Measurements from ENCODE around the gene SHISA8.

GRCh38 chr22:41873391-41873790 lies 41.5 kb downstream of the SHISA8 start:
- TF ChIP-seq EZH2 (IDR thresholded peaks at IDR 0.05; ENCODE audit: borderline replicate concordance, low read depth, low read length, severe bottlenecking): no peak
- TF ChIP-seq CTCF (IDR thresholded peaks at IDR 0.05; ENCODE audit: borderline replicate concordance, extremely low read depth, low read length, poor library complexity, severe bottlenecking): no peak

Data from DND-41 (cell line).